ENCODE measurements around the gene TMED9.

Gene TMED9

GRCh38 chr5:177607452-177608192, 15.6 kb downstream of the TMED9 start:
- Histone ChIP-seq H3K4me1 (ENCODE audit: insufficient read depth, low read length) (no peaks in the 10 kb centered on the region), H2AFZ (ENCODE audit: low read depth, low read length) (no peak overlapping the region), H3K4me2 (ENCODE audit: insufficient read depth, low read length) (no peak overlapping the region), H4K20me1 (ENCODE audit: insufficient read depth, low read length) (peaks cover 14% of the 10 kb centered on the region; the same call in 1 of the 2 replicates), H3K4me3 (ENCODE audit: low read depth in 1 of 2, low read length in 2 of 2) (no peak overlapping the region), H3K27ac (ENCODE audit: low read length) (no peak overlapping the region), H3K9me3 (ENCODE audit: insufficient read depth, low read length, severe bottlenecking) (no peaks in the 10 kb centered on the region), H3K79me2 (ENCODE audit: insufficient read depth, low read length) (no peaks in the 10 kb centered on the region), H3K27me3 (ENCODE audit: insufficient read depth, low read length, poor library complexity) (no peaks in the 10 kb centered on the region), H3K9ac (ENCODE audit: low read depth, low read length) (no peak overlapping the region), H3K36me3 (ENCODE audit: insufficient read depth, low read length) (peaks cover 38% of the 10 kb centered on the region)
- ATAC-seq (ENCODE audit: insufficient read depth, low read depth) = peak; percentile 85
- peak; percentile 67 for DNase-seq
- TF ChIP-seq, protein P1, sequence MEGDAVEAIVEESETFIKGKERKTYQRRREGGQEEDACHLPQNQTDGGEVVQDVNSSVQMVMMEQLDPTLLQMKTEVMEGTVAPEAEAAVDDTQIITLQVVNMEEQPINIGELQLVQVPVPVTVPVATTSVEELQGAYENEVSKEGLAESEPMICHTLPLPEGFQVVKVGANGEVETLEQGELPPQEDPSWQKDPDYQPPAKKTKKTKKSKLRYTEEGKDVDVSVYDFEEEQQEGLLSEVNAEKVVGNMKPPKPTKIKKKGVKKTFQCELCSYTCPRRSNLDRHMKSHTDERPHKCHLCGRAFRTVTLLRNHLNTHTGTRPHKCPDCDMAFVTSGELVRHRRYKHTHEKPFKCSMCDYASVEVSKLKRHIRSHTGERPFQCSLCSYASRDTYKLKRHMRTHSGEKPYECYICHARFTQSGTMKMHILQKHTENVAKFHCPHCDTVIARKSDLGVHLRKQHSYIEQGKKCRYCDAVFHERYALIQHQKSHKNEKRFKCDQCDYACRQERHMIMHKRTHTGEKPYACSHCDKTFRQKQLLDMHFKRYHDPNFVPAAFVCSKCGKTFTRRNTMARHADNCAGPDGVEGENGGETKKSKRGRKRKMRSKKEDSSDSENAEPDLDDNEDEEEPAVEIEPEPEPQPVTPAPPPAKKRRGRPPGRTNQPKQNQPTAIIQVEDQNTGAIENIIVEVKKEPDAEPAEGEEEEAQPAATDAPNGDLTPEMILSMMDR (IDR thresholded peaks at IDR 0.05; ENCODE audit: borderline replicate concordance, extremely low read depth, low read length, poor library complexity, severe bottlenecking) = peak; percentile 86
- TF ChIP-seq EZH2 (IDR thresholded peaks at IDR 0.05; ENCODE audit: borderline replicate concordance, low read depth, low read length, severe bottlenecking) = no peak

GRCh38 chr5:177608243-177609075, 16.5 kb downstream of the TMED9 start:
- Histone ChIP-seq H3K4me3 (ENCODE audit: low read depth in 1 of 2, low read length in 2 of 2) (no peak overlapping the region), H3K27ac (ENCODE audit: low read length) (no peak overlapping the region), H3K9ac (ENCODE audit: low read depth, low read length) (no peak overlapping the region), H3K36me3 (ENCODE audit: insufficient read depth, low read length) (peaks cover 38% of the 10 kb centered on the region), H3K4me2 (ENCODE audit: insufficient read depth, low read length) (no peak overlapping the region), H4K20me1 (ENCODE audit: insufficient read depth, low read length) (peaks cover 14% of the 10 kb centered on the region; the same call in 1 of the 2 replicates), H3K9me3 (ENCODE audit: insufficient read depth, low read length, severe bottlenecking) (no peaks in the 10 kb centered on the region), H3K27me3 (ENCODE audit: insufficient read depth, low read length, poor library complexity) (no peaks in the 10 kb centered on the region), H2AFZ (ENCODE audit: low read depth, low read length) (no peak overlapping the region), H3K79me2 (ENCODE audit: insufficient read depth, low read length) (no peaks in the 10 kb centered on the region), H3K4me1 (ENCODE audit: insufficient read depth, low read length) (no peaks in the 10 kb centered on the region)
- DNase-seq (no peak), ATAC-seq (ENCODE audit: insufficient read depth, low read depth) (no peak)
- TF ChIP-seq EZH2 (IDR thresholded peaks at IDR 0.05; ENCODE audit: borderline replicate concordance, low read depth, low read length, severe bottlenecking) = no peak
- TF ChIP-seq, protein P1 (IDR thresholded peaks at IDR 0.05; ENCODE audit: borderline replicate concordance, extremely low read depth, low read length, poor library complexity, severe bottlenecking) = no peak

GRCh38 chr5:177609076-177610059, 17.4 kb downstream of the TMED9 start:
- TF ChIP-seq, protein P1 (IDR thresholded peaks at IDR 0.05; ENCODE audit: borderline replicate concordance, extremely low read depth, low read length, poor library complexity, severe bottlenecking) = no peak
- Histone ChIP-seq H3K4me2 (ENCODE audit: insufficient read depth, low read length) (no peak overlapping the region), H3K27ac (ENCODE audit: low read length) (no peak overlapping the region), H3K27me3 (ENCODE audit: insufficient read depth, low read length, poor library complexity) (no peaks in the 10 kb centered on the region), H3K79me2 (ENCODE audit: insufficient read depth, low read length) (no peaks in the 10 kb centered on the region), H4K20me1 (ENCODE audit: insufficient read depth, low read length) (peaks cover 14% of the 10 kb centered on the region; the same call in 1 of the 2 replicates), H3K4me3 (ENCODE audit: low read depth in 1 of 2, low read length in 2 of 2) (no peak overlapping the region), H2AFZ (ENCODE audit: low read depth, low read length) (no peak overlapping the region), H3K9me3 (ENCODE audit: insufficient read depth, low read length, severe bottlenecking) (no peaks in the 10 kb centered on the region), H3K36me3 (ENCODE audit: insufficient read depth, low read length) (peaks cover 42% of the 10 kb centered on the region), H3K9ac (ENCODE audit: low read depth, low read length) (no peak overlapping the region), H3K4me1 (ENCODE audit: insufficient read depth, low read length) (no peaks in the 10 kb centered on the region)
- DNase-seq (no peak), ATAC-seq (ENCODE audit: insufficient read depth, low read depth) (no peak)
